22Rv1 (cell line): ENCODE results near the gene CAMTA1.

Experiments
- ZFX ChIP-seq: fragments of 450-650 bp; IDR thresholded peaks from 2 replicates; pipeline ENCODE4 v1.6.1; 2017; ENCODE audit warnings: antibody characterized with exemption, borderline replicate concordance
- TF ChIP-seq, protein P1 (sequence below): fragments of 450-650 bp; IDR thresholded peaks from 2 replicates; pipeline ENCODE4 v1.5.1; 2017; ENCODE audit warnings: mild to moderate bottlenecking

DNA sequence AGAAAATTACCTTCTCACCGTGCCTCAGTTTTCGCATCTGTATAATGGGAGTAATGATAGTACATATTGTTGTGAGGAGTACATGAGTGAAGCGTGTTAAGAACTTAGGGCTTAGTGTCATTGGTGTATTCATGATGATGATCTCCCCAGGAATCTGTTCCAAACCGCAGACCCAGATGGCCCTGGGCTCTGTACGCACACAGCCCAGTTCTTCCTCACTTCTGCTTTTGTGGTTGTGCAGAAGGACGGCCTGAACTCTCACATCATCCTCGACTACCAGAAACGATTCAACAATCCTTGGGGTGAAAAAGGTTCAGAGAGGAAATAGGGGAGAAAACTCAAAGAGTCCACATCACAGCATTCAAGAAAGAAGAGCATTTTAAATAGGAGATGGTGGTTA, 323.0 kb downstream of the CAMTA1 start:
- TF ChIP-seq, protein P1, sequence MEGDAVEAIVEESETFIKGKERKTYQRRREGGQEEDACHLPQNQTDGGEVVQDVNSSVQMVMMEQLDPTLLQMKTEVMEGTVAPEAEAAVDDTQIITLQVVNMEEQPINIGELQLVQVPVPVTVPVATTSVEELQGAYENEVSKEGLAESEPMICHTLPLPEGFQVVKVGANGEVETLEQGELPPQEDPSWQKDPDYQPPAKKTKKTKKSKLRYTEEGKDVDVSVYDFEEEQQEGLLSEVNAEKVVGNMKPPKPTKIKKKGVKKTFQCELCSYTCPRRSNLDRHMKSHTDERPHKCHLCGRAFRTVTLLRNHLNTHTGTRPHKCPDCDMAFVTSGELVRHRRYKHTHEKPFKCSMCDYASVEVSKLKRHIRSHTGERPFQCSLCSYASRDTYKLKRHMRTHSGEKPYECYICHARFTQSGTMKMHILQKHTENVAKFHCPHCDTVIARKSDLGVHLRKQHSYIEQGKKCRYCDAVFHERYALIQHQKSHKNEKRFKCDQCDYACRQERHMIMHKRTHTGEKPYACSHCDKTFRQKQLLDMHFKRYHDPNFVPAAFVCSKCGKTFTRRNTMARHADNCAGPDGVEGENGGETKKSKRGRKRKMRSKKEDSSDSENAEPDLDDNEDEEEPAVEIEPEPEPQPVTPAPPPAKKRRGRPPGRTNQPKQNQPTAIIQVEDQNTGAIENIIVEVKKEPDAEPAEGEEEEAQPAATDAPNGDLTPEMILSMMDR: no peak
- TF ChIP-seq ZFX: no peak
